ENCODE measurements around the gene SLC66A2.

The SLC66A2 gene

DNA sequence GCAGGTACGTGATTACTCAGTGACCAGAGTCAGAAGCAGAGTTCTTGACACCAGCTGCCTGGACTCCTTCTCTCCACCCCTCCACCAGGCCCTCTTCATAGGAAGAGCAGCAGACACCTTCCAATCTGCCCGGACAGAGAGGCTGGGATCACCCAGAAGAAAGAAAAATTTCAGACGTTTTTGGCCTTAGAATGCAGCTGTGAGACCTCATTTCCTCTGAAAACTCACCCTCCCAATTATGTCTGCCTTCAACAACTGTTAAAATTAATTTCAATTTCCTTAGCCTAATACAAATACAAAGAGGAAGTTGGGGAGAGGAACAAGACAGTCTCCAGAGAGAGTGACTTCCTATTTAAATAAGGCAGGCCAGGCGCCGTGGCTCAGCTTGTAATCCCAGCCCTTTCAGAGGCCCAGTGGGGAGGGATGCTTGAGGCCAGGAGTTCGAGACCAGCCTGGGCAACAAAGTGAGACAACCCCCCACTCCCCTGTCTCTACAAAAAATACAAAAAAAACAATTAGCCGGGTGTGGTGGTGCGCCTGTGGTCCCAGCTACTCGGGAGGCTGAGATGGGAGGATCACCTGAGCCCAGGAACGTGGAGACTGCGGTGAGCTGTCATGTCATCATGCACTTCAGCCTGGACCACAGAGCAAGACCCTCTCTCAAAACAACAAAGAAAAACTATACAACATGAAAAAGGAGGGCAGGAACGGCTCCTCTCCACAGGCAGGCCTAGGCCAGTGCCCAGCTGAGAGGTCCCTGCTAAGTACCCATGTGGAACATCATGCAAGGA is 1.6 kb downstream of the SLC66A2 start:
- DNase-seq: no peak

DNA sequence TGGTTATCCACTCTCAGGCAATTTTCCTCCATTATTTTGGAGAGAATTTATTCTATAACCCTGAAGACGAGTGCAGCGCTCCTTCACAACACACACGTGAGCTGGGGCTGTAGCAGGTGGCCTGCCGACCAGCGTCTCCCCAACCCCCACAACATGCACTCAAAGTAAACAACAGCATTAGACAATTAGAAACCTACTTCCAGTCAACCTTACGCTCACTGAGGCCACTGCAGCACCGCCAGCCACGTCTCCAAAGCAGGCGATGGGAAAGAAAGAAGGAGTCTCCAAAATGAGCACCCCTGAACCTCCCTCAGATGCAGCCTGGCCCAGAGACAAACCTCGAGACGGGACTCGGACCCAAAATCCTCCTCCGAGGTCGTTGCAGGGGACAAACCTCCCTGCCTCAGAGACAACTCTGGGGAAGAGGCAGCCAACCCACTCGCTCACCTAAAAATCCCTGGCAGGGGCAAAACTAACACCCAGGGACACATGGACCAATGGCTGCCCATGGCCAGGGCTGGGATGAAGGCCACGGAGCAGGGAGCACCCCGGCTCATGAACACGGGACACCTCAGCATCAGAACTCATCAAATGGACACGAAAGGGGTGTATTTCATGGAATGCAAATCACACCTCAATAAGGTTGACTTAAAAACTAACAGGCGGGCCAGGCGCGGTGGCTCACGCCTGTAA is 2.6 kb downstream of the SLC66A2 start:
- DNase-seq: no peak

DNA sequence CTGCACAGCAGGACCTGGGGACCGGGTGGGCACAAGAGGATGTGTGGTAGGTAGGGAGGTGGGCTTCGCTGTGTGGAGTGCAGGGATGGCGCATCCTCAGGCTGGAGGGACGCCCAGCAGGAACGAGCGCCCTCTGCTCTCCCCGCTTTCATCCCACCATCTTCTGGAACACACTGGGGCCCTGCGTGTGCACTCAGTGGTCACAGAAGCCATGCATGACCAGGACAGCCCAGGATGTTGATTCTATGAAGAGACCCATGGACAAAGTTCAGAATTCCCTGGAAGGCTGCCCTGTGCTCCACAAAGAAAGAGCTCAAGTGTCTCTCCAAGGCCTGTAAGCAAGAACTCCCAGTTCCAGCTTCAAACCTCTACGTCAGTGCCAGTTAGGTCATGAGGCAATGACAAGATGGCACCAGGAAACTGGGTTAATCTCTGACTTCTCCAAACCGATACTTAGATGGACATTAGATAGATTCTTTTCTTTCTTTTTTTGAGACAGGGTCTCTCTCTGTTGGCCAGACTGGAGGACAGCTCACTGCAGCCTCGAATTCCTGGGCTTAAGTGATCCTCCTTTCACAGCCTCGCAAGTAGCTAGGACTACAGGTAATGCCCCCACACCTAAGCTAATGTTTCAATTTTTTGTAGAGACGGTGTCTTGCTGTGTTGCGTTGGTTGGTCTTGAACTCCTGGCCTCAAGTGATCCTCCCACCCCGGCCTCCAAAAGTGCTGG is 3.4 kb downstream of the SLC66A2 start:
- DNase-seq: no peak

DNA sequence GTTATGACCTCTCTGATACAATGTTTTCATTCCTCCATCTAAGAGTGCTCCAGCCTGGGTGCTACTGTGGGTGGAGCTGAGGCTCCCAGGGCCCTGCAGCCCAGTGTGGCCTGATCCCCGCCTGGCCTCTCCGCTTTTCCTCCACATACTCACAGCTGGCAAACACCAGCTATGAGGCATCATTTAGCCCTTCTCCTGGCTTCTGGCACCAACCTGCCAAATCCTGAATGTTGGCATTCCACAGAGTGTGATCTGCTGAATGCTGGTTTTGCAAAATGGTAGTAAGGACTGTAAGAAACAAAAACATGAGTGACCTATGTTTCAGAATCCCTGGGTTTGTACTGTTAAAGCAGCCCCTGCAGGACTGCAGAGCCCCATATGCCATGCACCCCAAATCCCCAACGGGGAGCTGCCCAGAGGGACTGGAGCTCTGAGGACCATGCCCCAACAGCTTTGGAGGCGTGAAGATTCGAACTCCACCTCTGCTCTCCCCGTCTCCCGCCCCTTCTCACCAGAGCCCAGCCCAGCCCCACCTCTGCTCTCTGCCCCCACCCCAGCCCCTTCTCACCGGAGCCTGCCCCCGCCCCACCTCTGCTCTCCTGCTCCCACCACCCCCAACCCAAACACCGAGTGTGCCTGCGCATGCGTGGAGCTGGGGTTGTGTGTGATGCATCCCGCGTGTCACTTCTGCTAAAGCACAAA is 4.2 kb downstream of the SLC66A2 start:
- DNase-seq: no peak

- DNase-seq: no peak
These were observed 6.1 kb downstream of the SLC66A2 start for GRCh38 chr18:79945118-79946042.

GRCh38 chr18:79944746-79945117 is 6.7 kb downstream of the SLC66A2 start:
- DNase-seq: no peak

GRCh38 chr18:79944126-79944731 is 7.2 kb downstream of the SLC66A2 start:
- DNase-seq: no peak

- DNase-seq: no peak
These were observed 7.8 kb downstream of the SLC66A2 start for GRCh38 chr18:79943608-79944125.

DNA sequence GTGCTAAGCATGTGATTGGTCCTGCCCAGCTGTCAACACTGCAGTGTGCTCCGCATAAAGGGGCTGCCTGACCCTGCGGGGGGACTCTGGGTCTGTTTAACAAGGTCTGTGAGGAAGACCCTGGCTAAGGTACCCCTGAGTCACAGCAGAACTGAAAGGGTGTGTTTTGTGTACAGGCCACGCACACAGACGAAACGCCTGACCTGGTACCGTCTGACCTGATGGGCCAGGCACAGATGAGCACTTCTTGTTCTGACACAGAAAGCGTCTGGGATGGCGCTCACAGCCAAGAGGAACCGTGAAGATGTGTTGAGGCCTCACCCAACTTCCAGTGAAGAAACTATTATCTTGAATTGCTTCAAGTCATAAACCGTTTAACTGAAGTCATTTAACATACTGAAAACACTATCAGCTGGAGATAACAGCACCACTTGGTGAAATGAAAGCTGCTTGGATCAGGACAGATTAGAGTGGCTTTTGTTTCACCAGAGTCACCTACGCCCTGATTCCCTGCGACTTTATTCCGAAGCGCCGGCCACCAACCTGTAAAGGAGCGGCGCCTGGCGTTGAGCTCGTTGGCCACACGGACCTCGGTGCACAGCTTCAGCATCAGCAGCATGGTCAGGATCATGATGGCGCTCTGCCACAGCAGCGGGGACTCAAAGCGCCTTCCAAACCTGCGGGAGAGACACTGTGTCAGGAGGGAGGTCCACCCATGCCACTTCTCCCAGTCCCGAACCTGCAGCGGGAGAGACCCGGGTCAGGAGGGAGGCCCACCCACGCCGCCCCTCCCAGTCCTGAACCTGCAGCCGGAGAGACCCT is 8.5 kb downstream of the SLC66A2 start:
- no peak for DNase-seq

DNA sequence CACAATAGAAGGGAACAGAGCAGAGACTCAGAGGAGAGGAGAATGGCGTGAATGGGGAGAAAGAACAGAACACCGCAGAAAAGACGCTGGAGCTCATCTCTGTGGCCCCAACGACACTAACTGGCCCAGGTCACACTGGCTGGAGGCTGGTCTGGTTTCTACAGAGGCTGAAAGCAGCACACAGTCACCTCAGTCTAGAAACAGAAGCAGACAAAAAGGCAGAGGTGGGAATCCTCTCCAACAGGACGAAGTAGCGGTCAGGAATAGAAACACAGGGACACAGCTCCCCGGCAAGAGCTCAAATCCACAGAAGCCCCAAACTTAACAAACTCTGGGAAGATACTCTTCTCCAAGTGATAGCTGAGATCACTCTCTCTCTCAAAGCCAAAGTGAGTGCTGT is 9.2 kb downstream of the SLC66A2 start:
- no peak for DNase-seq

DNA sequence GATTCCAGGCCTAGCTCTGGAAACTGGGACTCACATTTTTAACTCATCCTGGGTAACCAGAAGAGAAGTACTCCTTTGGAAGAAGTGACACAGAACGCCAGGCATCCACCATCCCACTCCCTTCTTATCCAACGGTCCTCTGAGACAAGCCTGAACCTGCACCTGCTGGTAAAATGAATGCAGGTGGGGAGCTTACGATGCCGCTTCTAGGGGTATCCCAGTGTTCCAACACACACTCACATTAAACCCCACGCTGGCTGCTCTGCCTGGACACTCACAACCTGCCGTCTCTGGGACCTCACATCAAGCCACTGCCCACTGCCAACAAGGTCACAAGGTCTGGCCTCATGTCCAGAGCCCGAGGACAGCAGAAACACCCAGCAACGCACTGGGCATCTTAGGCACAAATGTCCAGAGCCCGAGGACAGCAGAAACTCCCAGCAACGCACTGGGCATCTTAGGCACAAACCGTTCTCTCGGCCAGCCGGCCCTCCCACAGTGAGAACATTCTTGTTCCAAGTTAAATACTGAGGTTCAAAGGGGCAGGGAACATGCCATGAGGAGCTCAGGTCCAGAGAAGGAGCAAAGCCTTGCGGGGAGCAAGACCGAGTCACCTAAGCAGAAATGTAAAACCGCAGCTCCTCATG is 9.9 kb downstream of the SLC66A2 start:
- no peak for DNase-seq

DNA sequence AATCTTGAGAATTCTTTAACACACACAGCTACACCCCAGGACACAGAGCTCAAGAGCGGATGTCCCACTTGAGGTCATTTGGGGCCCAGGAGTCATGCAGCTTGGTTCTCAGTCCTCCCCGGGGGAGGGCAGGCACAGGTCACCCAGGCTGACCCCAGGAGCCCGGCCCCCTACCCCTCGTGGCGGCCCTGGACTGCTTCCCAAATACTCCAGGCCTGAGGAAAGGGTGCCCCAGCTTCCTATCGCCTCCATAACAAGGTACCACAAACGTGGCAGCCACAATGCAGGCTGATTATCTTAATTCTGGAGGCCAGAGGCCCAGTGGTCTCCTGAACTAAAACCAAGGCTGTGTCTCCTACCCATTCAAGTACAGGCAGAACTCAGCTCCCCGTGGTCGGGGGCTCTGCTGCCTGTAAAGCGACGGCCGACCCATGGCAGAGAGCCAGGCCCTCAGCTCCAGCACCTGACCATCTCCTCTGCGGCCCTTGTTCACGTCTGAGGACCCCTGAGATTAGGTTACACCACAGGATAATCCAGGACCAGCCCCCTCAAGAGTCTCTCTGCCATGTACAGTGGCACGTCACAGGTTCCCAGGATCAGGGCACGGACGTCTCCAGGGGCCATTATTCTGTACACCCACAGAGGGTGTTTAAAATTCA is 10.5 kb downstream of the SLC66A2 start:
- DNase-seq: no peak

- DNase-seq: no peak
These were observed 11.2 kb downstream of the SLC66A2 start for GRCh38 chr18:79940126-79940813.

GRCh38 chr18:79939096-79939495 is 12.4 kb downstream of the SLC66A2 start:
- no peak for DNase-seq

DNA sequence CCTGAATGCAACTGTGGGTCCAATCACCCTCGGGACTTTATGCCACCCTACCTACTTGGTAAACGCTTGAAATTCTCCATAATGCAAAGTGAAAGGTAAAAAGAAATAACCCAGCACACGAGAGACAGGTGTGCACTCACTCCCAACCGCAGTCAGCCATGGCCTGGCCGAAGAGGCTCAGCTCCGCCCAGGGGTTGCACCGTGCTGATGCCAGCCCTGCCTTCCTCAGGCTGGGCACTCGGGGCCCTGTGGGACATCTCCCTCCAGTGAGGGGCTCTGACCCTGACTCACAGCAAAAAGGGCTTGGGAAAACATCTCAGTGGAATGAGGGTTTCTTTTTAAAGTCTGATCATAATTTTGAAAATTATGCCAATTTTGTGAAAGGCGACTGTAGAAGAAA is 13.3 kb downstream of the SLC66A2 start:
- no peak for DNase-seq

DNA sequence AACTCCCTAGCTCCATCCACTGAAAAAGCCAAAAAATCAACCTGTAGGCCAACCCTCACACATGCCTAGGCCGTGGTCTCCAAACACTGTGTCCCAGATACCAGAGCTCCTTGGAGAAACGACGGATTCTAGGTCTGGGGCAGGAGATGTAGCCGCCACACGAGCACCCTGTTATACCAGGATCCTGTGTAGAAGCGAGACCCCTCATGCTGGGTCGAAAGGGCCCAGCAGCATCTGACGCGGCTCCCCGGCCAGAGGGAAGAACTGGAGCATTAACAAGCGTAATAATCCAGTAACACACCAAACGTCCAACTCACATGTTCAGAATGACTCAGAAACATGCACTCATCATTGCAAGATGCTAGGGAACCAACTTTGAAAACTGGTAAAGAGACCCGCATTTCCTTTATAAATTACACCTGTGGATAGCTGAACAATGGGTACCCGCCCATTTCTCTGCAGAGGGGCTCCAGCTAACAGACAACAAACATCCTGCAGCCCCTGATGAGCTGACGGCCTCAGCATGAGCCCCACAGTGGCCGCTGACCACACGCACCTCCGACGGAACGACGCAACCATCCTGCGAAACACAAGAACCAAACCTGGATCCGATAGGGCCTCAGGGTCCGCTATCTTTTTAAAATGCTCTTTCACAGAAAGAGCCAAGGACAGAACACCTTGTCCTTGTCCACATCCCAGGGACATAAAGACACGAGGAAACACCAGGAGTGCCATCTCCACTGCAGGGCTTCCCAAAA is 14.2 kb downstream of the SLC66A2 start:
- no peak for DNase-seq

DNA sequence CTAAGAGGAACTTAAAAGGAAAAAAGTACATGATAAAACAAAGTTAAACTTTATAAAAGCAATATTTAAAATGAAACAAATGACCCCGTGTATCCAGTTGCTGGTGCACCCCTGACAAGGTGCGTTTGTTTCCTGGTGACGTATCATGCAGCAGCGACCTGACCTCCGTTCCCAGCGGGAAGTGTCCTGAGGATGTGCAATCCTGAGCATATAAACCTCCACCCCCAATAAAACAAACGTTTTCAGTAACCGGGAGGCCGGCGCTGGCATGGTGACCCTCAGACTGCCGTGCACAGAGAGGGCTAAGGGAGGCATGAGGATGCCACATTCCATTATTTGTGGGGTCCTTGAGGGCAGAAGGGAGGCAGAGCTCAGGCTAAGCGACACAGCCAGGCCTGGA is 14.8 kb downstream of the SLC66A2 start:
- no peak for DNase-seq

- DNase-seq: no peak
These were observed 15.5 kb downstream of the SLC66A2 start for GRCh38 chr18:79935925-79936324.
